ENCODE results near the gene USP34.
A peak's percentile ranks its signal among the peaks of the same experiment; 100 is the strongest.
"Not testable (repeated sequence)": the region's sequence is repeated elsewhere in the genome, so short reads cannot be mapped to it uniquely, and the experiment has no call there.

Gene USP34

GRCh38 chr2:61410185-61410584, 60.7 kb downstream of the USP34 start:
- H3K4me3 ChIP-seq (ENCODE audit: low read length), result no peak overlapping the region
- no peak for DNase-seq (ENCODE audit: low read depth)
- no peak for TF ChIP-seq CTCF (conservative IDR thresholded peaks at IDR 0.05; ENCODE audit: low read length)

- no peak for DNase-seq (ENCODE audit: low read depth)
- H3K4me3 ChIP-seq (ENCODE audit: low read length), result no peak overlapping the region
- no peak for TF ChIP-seq CTCF (conservative IDR thresholded peaks at IDR 0.05; ENCODE audit: low read length)
Measured at GRCh38 chr2:61405813-61406212, 65.1 kb downstream of the USP34 start.

- no peak for DNase-seq (ENCODE audit: low read depth)
- no peak overlapping the region for H3K4me3 ChIP-seq (ENCODE audit: low read length)
- no peak for TF ChIP-seq CTCF (conservative IDR thresholded peaks at IDR 0.05; ENCODE audit: low read length)
Measured at GRCh38 chr2:61404438-61404837, 66.4 kb downstream of the USP34 start.

- no peak for TF ChIP-seq CTCF (conservative IDR thresholded peaks at IDR 0.05; ENCODE audit: low read length)
- H3K4me3 ChIP-seq (ENCODE audit: low read length), result no peak overlapping the region
- DNase-seq (ENCODE audit: low read depth), result no peak
Measured at GRCh38 chr2:61398413-61398812, 72.5 kb downstream of the USP34 start.

- H3K4me3 ChIP-seq (ENCODE audit: low read length), result no peak overlapping the region
- peak; percentile 3 for DNase-seq (ENCODE audit: low read depth)
- no peak for TF ChIP-seq CTCF (conservative IDR thresholded peaks at IDR 0.05; ENCODE audit: low read length)
Measured at GRCh38 chr2:61396005-61396404, 74.9 kb downstream of the USP34 start.

- not testable (repeated sequence) for H3K4me3 ChIP-seq (ENCODE audit: low read length)
Measured at GRCh38 chr2:61387588-61387987, 83.3 kb downstream of the USP34 start.

GRCh38 chr2:61380882-61381197, 90.0 kb downstream of the USP34 start:
- not testable (repeated sequence) for DNase-seq (ENCODE audit: low read depth); H3K4me3 ChIP-seq (ENCODE audit: low read length)

More at GRCh38 chr2:61387588-61387987, 83.3 kb downstream of the USP34 start:
- DNase-seq (ENCODE audit: low read depth), result not testable (repeated sequence)

- TF ChIP-seq CTCF (conservative IDR thresholded peaks at IDR 0.05; ENCODE audit: low read length), result no peak
- no peak overlapping the region for H3K4me3 ChIP-seq (ENCODE audit: low read length)
- no peak for DNase-seq (ENCODE audit: low read depth)
Measured at GRCh38 chr2:61380056-61380881, 90.6 kb downstream of the USP34 start.
